SK-N-MC (cell line): ENCODE measurements around the gene UGT1A3.

Experiments used
- EZH2 ChIP-seq: fragments of 200-600 bp; sonication (generic); IDR thresholded peaks from one replicate; pipeline ENCODE4 v1.6.1; 2017; ENCODE audit warnings: antibody characterized with exemption
- POLR2AphosphoS5 ChIP-seq: IDR thresholded peaks from 2 replicates; pipeline ENCODE4 v1.6.1; 2012; ENCODE audit warnings: mild to moderate bottlenecking, low read depth, low read length, borderline replicate concordance

GRCh38 chr2:233681521-233682099, 47.2 kb upstream of the UGT1A3 start, which contains the start of gene UGT1A7:
- TF ChIP-seq POLR2AphosphoS5 (no peak), EZH2 (no peak)
